Measurements from ENCODE around the gene HELZ. TPM values are rescaled to one million over a fixed set of nuclear protein-coding genes. Genes with fewer than 3 reads are reported as not detected.
"Not testable (repeated sequence)": the region's sequence is repeated elsewhere in the genome, so short reads cannot be mapped to it uniquely, and the experiment has no call there.

HELZ gene
- total and polyA plus RNA-seq, 2 experiments from 2014 or later = 32.7 to 77.2 TPM

- WGBS (ENCODE audit: low lambda C conversion rate, missing lambda C conversion rate) = 100% methylated on average over 2 of the region's 2 CpGs
- no peaks in the 10 kb centered on the region for H3K27me3 ChIP-seq
- TF ChIP-seq CTCF (IDR thresholded peaks at IDR 0.05; ENCODE audit: poor library complexity) (no peak), EZH2 (IDR thresholded peaks at IDR 0.05; ENCODE audit: borderline replicate concordance) (no peak), EZH2phosphoT487 (IDR thresholded peaks at IDR 0.05; ENCODE audit: low read depth, severe bottlenecking, unreplicated experiment) (no peak)
- H3K79me2 ChIP-seq = peaks cover 66% of the 10 kb centered on the region
- no peaks in the 10 kb centered on the region for H3K9me3 ChIP-seq (ENCODE audit: low read depth)
- no peak overlapping the region for H3K4me3 ChIP-seq
- no peak overlapping the region for H3K27ac ChIP-seq
- H4K20me1 ChIP-seq (ENCODE audit: insufficient read depth, poor library complexity, severe bottlenecking) = peaks cover 14% of the 10 kb centered on the region
- H3K4me2 ChIP-seq = no peak overlapping the region
- no peaks in the 10 kb centered on the region for H3K36me3 ChIP-seq (replicated peaks; ENCODE audit: insufficient read depth, low read depth)
- DNase-seq (ENCODE audit: low spot score) = no peak
- H3K4me1 ChIP-seq (ENCODE audit: insufficient read depth) = no peaks in the 10 kb centered on the region
- no peaks in the 10 kb centered on the region for H3K9me2 ChIP-seq (replicated peaks; ENCODE audit: insufficient read depth)
- no peak overlapping the region for H2AFZ ChIP-seq
Observed at GRCh38 chr17:67093348-67093747, 151.6 kb downstream of the HELZ start.

- not testable (repeated sequence) for H3K4me2 ChIP-seq; H3K9me2 ChIP-seq (replicated peaks; ENCODE audit: insufficient read depth); H3K4me3 ChIP-seq; H3K36me3 ChIP-seq (replicated peaks; ENCODE audit: insufficient read depth, low read depth); H3K27ac ChIP-seq; H2AFZ ChIP-seq; H3K27me3 ChIP-seq; DNase-seq (ENCODE audit: low spot score); H3K4me1 ChIP-seq (ENCODE audit: insufficient read depth); H3K9me3 ChIP-seq (ENCODE audit: low read depth)
- 77% methylated on average over 6 of the region's 7 CpGs for WGBS (ENCODE audit: low lambda C conversion rate, missing lambda C conversion rate)
- Histone ChIP-seq H4K20me1 (ENCODE audit: insufficient read depth, poor library complexity, severe bottlenecking) (peaks cover 11% of the 10 kb centered on the region), H3K79me2 (peaks cover 64% of the 10 kb centered on the region)
Observed at GRCh38 chr17:67092710-67093109, 152.3 kb downstream of the HELZ start.

- Histone ChIP-seq H3K27ac (no peak overlapping the region), H2AFZ (no peak overlapping the region), H3K9me3 (ENCODE audit: low read depth) (no peaks in the 10 kb centered on the region), H3K9me2 (replicated peaks; ENCODE audit: insufficient read depth) (no peaks in the 10 kb centered on the region), H3K36me3 (replicated peaks; ENCODE audit: insufficient read depth, low read depth) (no peaks in the 10 kb centered on the region), H3K4me3 (no peak overlapping the region), H3K4me2 (no peak overlapping the region), H3K79me2 (peaks cover 62% of the 10 kb centered on the region), H3K27me3 (no peaks in the 10 kb centered on the region), H4K20me1 (ENCODE audit: insufficient read depth, poor library complexity, severe bottlenecking) (peaks cover 11% of the 10 kb centered on the region), H3K4me1 (ENCODE audit: insufficient read depth) (no peaks in the 10 kb centered on the region)
- DNase-seq (ENCODE audit: low spot score) = no peak
- 90% methylated on average over 5 of the region's 5 CpGs for WGBS (ENCODE audit: low lambda C conversion rate, missing lambda C conversion rate)
- TF ChIP-seq CTCF (IDR thresholded peaks at IDR 0.05; ENCODE audit: poor library complexity) (no peak), EZH2 (IDR thresholded peaks at IDR 0.05; ENCODE audit: borderline replicate concordance) (no peak)
Observed at GRCh38 chr17:67092291-67092690, 152.7 kb downstream of the HELZ start.

- H3K4me2 ChIP-seq = no peak overlapping the region
- no peaks in the 10 kb centered on the region for H3K9me3 ChIP-seq (ENCODE audit: low read depth)
- no peak overlapping the region for H2AFZ ChIP-seq
- no peaks in the 10 kb centered on the region for H3K9me2 ChIP-seq (replicated peaks; ENCODE audit: insufficient read depth)
- no peak for TF ChIP-seq EZH2 (IDR thresholded peaks at IDR 0.05; ENCODE audit: borderline replicate concordance)
- no peak for TF ChIP-seq EZH2phosphoT487 (IDR thresholded peaks at IDR 0.05; ENCODE audit: low read depth, severe bottlenecking, unreplicated experiment)
- no peak for TF ChIP-seq CTCF (IDR thresholded peaks at IDR 0.05; ENCODE audit: poor library complexity)
- DNase-seq (ENCODE audit: low spot score) = no peak
- no peaks in the 10 kb centered on the region for H3K36me3 ChIP-seq (replicated peaks; ENCODE audit: insufficient read depth, low read depth)
- H3K4me3 ChIP-seq = no peak overlapping the region
- H4K20me1 ChIP-seq (ENCODE audit: insufficient read depth, poor library complexity, severe bottlenecking) = peaks cover 11% of the 10 kb centered on the region
- no peaks in the 10 kb centered on the region for H3K4me1 ChIP-seq (ENCODE audit: insufficient read depth)
- no peak overlapping the region for H3K27ac ChIP-seq
- H3K27me3 ChIP-seq = no peaks in the 10 kb centered on the region
- peaks cover 50% of the 10 kb centered on the region for H3K79me2 ChIP-seq
Observed at GRCh38 chr17:67090341-67090740, 154.7 kb downstream of the HELZ start.
